Measurements from ENCODE around the gene SLC4A3.

Gene SLC4A3, protein sequence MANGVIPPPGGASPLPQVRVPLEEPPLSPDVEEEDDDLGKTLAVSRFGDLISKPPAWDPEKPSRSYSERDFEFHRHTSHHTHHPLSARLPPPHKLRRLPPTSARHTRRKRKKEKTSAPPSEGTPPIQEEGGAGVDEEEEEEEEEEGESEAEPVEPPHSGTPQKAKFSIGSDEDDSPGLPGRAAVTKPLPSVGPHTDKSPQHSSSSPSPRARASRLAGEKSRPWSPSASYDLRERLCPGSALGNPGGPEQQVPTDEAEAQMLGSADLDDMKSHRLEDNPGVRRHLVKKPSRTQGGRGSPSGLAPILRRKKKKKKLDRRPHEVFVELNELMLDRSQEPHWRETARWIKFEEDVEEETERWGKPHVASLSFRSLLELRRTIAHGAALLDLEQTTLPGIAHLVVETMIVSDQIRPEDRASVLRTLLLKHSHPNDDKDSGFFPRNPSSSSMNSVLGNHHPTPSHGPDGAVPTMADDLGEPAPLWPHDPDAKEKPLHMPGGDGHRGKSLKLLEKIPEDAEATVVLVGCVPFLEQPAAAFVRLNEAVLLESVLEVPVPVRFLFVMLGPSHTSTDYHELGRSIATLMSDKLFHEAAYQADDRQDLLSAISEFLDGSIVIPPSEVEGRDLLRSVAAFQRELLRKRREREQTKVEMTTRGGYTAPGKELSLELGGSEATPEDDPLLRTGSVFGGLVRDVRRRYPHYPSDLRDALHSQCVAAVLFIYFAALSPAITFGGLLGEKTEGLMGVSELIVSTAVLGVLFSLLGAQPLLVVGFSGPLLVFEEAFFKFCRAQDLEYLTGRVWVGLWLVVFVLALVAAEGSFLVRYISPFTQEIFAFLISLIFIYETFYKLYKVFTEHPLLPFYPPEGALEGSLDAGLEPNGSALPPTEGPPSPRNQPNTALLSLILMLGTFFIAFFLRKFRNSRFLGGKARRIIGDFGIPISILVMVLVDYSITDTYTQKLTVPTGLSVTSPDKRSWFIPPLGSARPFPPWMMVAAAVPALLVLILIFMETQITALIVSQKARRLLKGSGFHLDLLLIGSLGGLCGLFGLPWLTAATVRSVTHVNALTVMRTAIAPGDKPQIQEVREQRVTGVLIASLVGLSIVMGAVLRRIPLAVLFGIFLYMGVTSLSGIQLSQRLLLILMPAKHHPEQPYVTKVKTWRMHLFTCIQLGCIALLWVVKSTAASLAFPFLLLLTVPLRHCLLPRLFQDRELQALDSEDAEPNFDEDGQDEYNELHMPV

DNA sequence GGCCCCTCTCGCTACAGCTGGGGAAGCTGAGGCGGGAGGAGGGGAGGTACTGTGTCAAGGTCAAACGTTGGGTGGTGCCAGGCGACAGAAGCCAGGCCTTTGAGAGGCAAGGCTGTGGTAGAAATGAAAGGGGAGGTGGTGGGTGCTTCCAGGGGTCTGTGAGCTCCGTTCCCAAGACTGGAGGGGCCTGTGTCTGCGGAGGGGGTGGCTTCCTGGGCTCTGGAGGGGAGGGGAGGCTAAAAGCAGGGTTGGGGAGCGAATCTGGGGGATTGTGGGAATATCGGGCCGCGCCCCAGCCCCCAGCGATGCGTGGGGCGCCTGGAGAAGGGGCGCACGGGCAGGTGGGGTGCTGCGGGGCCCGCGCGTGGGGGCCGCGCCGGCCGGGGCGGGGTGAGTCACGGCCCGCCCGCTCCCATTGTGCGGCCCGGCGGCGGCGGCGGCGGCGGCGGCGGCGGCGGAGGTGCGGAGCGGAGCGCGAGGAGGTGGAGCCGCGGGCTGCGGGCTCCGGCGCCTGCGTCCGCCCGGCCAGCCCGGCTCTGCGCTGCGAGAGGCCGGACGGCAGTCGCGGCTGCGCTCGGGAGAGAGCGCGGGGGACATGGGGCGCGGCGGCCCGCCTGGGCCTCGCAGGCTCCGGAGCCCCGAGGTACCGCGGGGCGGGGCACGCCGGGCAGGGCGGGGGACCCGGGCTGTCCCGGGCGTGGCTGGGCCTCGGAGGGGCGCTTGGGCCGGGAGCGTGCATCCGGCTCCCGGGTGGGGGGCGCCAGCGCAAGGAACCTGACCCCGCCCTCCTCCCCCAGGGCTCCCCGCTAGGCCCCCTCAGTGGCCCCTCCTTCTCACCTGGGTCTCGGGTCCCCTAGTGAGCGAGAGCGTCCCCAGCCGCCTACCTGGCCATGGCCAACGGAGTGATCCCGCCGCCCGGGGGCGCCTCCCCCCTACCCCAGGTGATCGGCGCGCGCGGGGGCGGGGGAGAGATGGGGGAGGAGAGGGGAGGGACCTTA is at the start of gene SLC4A3:
SLC4A3 (plus strand) TSS at position 528 of the 998 bp plus-strand sequence; CDS start at position 891, 363 bp downstream.
- DNase-seq (no peak), ATAC-seq (replicated peaks) (peak; percentile 56 to 66)
- Mint-ChIP-seq H3K27ac (peak within 1 kb of the TSS; percentile 73), H3K9me3 (no peaks in the 10 kb centered on the region), H3K27me3 (peaks cover 62 to 85% of the 10 kb centered on the region in 2 donors), H3K4me3 (peak within 1 kb of the TSS; percentile 81 to 82), H3K36me3 (peaks cover 0 to 3% of the 10 kb centered on the region in 2 donors), H3K4me1 (peaks cover 9 to 20% of the 10 kb centered on the region in 2 donors)

DNA sequence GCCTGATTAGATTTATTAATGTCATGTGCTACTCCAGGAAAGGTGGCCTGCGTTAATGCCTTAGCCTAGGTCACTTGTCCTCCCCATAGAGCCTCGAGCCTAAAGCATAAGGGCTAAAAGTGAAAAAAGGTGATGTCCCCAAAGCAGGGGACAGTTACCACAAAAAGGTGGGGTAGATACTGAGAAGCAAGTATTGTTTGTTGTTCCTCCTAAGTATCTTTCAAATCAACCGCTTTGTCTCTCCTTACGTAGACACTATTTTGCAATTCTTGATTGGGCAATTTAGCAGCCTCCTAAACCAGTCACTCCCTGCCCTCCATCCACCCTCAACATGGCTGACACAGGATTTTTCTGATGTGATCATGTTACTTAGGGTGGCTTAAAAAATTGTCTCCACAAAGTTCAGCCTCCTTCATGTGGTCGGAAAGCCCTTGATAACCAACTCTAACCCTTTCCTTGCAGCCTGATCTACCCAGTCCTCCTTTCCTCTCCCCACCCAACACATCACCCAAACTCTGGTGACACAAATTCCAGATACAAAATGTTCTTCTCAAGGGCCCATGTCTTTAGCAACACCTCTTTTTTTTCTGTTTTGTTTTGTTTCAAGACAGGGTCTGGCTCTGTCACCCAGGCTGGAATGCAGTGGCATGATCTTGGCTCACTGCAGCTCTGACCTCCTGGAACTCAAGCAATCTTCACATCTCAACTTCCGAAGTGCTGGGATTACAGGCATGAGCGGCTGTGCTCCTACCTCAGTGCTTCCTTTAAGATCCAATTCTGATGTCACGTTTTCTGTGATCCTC is 48.4 kb upstream of the SLC4A3 start:
- H3K9me3 Mint-ChIP-seq: no peaks in the 10 kb centered on the region
- no peak overlapping the region for H3K27ac Mint-ChIP-seq
- no peak overlapping the region for H3K4me3 Mint-ChIP-seq
- H3K27me3 Mint-ChIP-seq: peaks cover 36 to 39% of the 10 kb centered on the region in 2 donors
- H3K36me3 Mint-ChIP-seq: no peaks in the 10 kb centered on the region
- H3K4me1 Mint-ChIP-seq: no peaks in the 10 kb centered on the region
- ATAC-seq (replicated peaks) (no peak), DNase-seq (no peak)

DNA sequence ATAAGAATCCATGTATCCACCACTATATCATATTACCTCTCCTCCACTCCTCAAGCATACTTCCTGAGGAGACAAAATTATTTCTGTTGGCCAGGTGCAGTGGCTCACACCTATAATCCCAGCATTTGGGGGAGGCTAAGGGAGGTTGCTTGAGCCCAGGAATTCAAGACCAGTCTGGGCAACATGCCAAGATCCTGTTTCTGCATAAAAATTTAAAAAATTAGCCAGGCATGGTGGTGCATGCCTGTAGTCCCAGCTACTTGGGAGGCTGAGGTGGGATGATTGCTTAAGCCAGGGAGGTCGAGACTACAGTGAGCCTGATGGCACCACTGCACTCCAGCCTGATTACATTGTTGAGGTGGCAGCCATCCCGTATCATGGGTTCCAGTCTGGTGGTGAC is 46.1 kb upstream of the SLC4A3 start:
- no peak for DNase-seq
- Mint-ChIP-seq H3K27ac (no peak overlapping the region), H3K4me3 (no peak overlapping the region), H3K27me3 (peaks cover 29 to 35% of the 10 kb centered on the region in 2 donors), H3K36me3 (no peaks in the 10 kb centered on the region), H3K4me1 (no peaks in the 10 kb centered on the region), H3K9me3 (no peaks in the 10 kb centered on the region)
- ATAC-seq (replicated peaks): no peak

DNA sequence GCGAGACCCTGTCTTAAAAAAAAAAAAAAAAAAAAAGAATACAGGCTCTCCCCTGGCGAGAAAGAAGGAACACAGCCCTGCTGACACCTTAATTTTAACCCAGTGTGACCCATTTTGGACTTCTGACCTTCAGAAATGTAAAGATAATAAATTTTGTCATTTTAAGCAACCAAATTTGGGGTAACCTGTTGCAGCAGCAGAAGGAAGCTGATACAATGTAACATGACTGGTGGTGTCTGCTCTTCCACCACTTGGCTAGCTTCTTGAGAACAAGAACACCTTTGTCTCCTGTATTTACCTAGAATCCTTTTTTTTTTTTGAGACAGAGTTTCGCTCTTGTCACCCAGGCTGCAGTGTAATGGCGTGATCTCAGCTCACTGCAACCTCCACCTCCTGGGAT is 36.3 kb upstream of the SLC4A3 start:
- ATAC-seq (replicated peaks): no peak
- H3K27ac Mint-ChIP-seq: no peak overlapping the region
- peaks cover 36 to 56% of the 10 kb centered on the region in 2 donors for H3K27me3 Mint-ChIP-seq
- H3K4me3 Mint-ChIP-seq: no peak overlapping the region
- DNase-seq: no peak
- peaks cover 0 to 6% of the 10 kb centered on the region in 2 donors for H3K4me1 Mint-ChIP-seq
- H3K9me3 Mint-ChIP-seq: no peaks in the 10 kb centered on the region
- no peaks in the 10 kb centered on the region for H3K36me3 Mint-ChIP-seq

DNA sequence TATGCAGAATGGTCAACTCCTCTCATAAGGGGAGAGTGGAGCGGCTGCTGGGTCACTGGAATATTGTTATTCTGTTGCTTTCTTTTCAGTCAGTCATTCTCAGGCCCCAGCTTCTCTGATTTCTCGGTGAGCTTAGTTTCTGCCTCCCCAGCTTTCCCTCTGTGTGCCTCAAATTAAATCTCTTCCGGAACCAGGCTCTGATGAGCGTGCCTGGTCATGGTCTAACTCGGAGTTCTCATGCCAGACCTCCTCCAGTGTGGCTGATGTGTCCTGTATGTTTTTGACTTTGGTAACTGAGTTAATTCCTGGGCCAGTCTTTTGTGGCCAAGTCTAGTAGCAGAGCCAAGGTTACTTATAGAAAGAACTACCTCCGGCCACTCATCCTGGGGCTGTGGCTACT is 34.7 kb upstream of the SLC4A3 start:
- H3K36me3 Mint-ChIP-seq: no peaks in the 10 kb centered on the region
- DNase-seq (no peak), ATAC-seq (replicated peaks) (no peak)
- H3K27me3 Mint-ChIP-seq: peaks cover 30 to 49% of the 10 kb centered on the region in 2 donors
- no peak overlapping the region for H3K27ac Mint-ChIP-seq
- no peak overlapping the region for H3K4me3 Mint-ChIP-seq
- peaks cover 0 to 1% of the 10 kb centered on the region in 2 donors for H3K9me3 Mint-ChIP-seq
- H3K4me1 Mint-ChIP-seq: peaks cover 0 to 13% of the 10 kb centered on the region in 2 donors

DNA sequence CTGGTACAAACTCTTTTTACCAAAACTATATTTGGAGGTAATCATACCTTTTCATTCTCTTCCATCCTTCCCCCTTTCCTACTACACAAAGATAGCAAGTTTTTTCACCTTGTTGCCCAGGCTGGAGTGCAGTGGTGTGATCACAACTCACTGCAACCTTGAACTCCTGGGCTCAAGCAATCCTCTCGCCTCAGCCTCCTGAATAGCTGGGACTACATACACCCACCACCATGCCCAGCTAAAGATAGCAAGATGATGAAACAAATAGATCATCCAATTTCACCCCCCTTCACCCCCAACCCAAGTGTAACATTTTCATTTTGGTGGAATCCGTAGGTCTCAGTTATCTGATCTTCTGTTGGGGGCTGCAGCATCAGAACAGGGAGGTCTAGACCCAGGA is 34.3 kb upstream of the SLC4A3 start:
- Mint-ChIP-seq H3K4me1 (peaks cover 0 to 15% of the 10 kb centered on the region in 2 donors), H3K36me3 (no peaks in the 10 kb centered on the region), H3K27ac (no peak overlapping the region), H3K27me3 (peaks cover 28 to 49% of the 10 kb centered on the region in 2 donors), H3K9me3 (peaks cover 0 to 1% of the 10 kb centered on the region in 2 donors), H3K4me3 (no peak overlapping the region)
- ATAC-seq (replicated peaks) (no peak), DNase-seq (no peak)

DNA sequence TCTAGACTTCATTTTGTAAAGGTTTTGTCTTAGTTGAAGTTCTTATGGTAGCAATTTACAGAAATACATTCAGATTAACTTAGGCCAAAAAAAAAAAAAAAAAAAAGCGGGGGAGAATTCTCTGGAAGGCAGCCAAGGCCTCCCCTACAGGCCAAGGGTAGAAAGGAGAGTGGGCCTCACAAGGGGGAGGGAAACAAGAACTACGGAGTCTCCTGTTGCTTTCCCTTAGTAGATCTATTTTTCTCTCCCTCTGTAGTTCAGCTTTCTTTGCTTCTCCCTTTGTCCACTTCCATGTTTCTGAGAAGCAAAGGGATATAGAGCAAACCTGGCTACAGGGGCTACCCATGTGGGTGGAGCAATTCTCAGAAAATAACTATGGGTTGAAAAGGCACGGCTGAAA is 32.2 kb upstream of the SLC4A3 start:
- no peak overlapping the region for H3K4me3 Mint-ChIP-seq
- H3K27me3 Mint-ChIP-seq: peaks cover 24 to 45% of the 10 kb centered on the region in 2 donors
- peaks cover 2 to 27% of the 10 kb centered on the region in 2 donors for H3K4me1 Mint-ChIP-seq
- ATAC-seq (replicated peaks) (no peak), DNase-seq (no peak)
- H3K36me3 Mint-ChIP-seq: peaks cover 0 to 7% of the 10 kb centered on the region in 2 donors
- no peak overlapping the region for H3K27ac Mint-ChIP-seq
- peaks cover 0 to 1% of the 10 kb centered on the region in 2 donors for H3K9me3 Mint-ChIP-seq

DNA sequence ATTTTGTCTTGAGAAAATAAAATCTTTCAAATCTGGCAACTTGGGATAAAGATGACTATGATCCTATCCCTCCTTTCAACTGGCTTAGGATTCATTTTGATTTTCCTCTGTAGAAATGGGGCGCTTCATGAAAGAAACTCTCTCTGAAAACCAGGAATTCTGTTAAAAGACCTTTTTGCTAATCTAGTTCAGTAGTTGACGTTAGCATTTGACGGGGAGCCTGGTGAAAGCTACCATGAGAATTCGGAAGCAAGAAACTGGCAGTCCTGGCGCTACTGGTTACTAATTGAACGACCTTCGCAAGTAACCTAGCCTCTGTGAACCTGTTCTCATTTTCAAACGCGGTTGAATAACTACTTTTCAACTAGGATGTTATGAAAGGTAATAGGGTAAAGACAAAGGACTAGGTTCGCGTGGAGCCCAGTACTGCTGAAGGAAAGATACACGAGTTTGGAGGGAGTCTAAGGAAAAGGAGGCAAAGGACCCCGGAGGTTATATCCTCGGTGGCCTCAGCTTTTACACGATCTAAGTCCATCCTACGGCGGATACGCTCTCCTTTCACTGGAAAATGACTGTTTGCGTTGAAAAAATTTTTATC is 30.4 kb upstream of the SLC4A3 start:
- DNase-seq (no peak), ATAC-seq (replicated peaks) (peak; percentile 4)
- H3K9me3 Mint-ChIP-seq: peaks cover 0 to 1% of the 10 kb centered on the region in 2 donors
- H3K4me1 Mint-ChIP-seq: peaks cover 4 to 27% of the 10 kb centered on the region in 2 donors
- H3K36me3 Mint-ChIP-seq: peaks cover 9 to 22% of the 10 kb centered on the region in 2 donors
- peaks cover 23 to 30% of the 10 kb centered on the region in 2 donors for H3K27me3 Mint-ChIP-seq
- H3K4me3 Mint-ChIP-seq: peak overlapping the region; percentile 89 to 94
- H3K27ac Mint-ChIP-seq: peak overlapping the region; percentile 96

DNA sequence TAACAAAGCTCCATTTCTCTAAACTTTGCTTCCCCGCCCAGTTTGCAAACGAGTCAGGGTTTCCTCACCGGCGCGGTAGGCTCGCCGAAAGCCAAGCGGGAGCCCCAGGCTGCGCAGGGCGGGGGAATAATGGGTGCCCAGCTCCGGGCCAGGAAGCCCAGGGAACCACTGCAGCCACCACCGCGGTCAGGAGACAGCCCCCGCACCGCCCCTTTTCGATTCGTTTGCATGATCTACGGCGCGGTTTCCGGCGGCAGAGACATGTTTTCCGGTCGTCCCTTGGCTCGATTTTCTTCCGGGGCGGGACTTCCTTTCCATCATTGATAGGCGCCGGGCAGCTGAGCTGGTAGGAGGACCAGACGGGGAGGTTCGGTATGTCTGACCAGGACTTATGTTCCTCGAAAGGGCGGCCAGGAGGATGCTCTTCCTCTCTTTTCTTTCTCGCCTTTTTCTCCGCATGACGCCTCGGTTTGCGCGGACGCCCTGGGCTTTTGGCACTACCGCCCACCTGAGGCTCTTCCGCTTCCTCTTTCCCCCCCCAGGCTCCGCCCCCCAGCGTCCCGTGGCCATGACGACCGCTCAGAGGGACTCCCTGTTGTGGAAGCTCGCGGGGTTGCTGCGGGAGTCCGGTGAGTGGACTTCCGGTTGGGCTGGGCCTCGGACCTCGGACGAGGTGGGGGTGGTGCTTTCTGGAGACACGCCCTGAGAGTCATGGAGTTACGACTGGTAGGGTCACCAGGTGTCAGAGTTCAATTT is 29.7 kb upstream of the SLC4A3 start, which contains the start of gene STK11IP:
STK11IP (plus strand) TSS at position 306 of the 756 bp plus-strand sequence; CDS start at position 569, 263 bp downstream.
- H3K27me3 Mint-ChIP-seq: peaks cover 16 to 24% of the 10 kb centered on the region in 2 donors
- peaks cover 4 to 27% of the 10 kb centered on the region in 2 donors for H3K4me1 Mint-ChIP-seq
- H3K27ac Mint-ChIP-seq: peak within 1 kb of the TSS; percentile 96
- DNase-seq: peak; percentile 88
- peaks cover 16 to 29% of the 10 kb centered on the region in 2 donors for H3K36me3 Mint-ChIP-seq
- H3K9me3 Mint-ChIP-seq: peaks cover 0 to 1% of the 10 kb centered on the region in 2 donors
- peak within 1 kb of the TSS; percentile 89 to 94 for H3K4me3 Mint-ChIP-seq
- peak; percentile 90 to 92 for ATAC-seq (replicated peaks)

DNA sequence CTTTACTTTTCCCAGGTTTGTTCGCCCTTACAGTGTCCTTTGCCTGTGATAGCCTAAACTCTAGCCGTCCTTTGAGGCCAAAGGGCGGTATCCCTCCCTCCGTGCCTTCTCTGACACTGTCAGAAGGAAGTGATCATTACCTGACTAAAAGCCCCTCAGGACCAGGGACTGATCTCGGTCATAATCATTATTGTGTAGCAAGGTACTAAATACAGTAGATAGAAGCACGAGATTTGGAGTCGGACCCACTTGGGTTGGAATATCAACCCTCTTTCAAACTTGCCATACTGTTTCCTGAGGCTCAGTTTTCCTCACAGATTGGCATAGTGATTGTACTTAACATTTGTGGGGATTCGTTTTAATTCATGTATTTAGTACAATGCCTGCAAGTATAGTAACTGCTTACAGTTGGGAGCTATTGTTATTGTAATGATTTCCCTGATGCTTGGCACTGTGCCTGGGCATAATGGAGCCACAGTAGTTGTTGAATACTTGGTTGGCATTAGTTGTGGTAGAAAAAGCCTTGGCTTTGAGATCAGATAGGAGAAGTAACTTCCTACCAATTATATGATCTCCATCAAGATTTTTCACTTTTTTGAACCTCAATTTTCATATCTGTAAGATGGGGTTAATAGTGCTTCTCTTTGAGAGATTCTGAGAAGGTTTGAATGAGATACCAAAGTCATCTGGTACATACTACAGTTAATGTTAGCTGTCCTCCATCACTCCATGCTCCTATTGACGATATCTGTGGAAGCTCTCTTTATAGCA is 28.9 kb upstream of the SLC4A3 start:
- DNase-seq (no peak), ATAC-seq (replicated peaks) (peak; percentile 29 to 43)
- Mint-ChIP-seq H3K4me1 (peaks cover 4 to 32% of the 10 kb centered on the region in 2 donors), H3K4me3 (peak overlapping the region; percentile 89 to 94), H3K36me3 (peaks cover 16 to 31% of the 10 kb centered on the region in 2 donors), H3K9me3 (peaks cover 0 to 1% of the 10 kb centered on the region in 2 donors), H3K27ac (peak overlapping the region; percentile 96), H3K27me3 (peaks cover 10 to 17% of the 10 kb centered on the region in 2 donors)

DNA sequence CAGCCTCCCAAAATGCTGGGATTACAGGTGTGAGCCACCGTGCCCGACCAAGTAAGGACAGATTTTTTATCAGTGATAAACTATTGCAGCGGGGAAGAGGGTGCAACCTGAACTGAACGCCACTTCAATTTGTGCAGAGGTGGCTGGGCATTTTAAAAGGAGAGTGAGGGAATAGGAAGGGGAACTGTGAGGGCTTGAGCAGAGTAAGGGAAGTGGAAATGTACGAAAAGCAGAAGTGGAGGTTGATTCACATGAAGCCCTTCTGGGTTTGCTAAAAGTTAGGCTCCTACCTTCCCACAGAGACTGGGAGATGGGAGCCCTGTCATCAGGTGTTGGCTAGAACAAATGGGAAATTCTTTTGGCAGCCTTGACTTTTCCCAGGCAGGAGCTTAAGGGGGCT is 23.7 kb upstream of the SLC4A3 start:
- peak overlapping the region; percentile 89 for H3K27ac Mint-ChIP-seq
- no peaks in the 10 kb centered on the region for H3K9me3 Mint-ChIP-seq
- no peak overlapping the region for H3K4me3 Mint-ChIP-seq
- peaks cover 14 to 25% of the 10 kb centered on the region in 2 donors for H3K4me1 Mint-ChIP-seq
- H3K27me3 Mint-ChIP-seq: no peaks in the 10 kb centered on the region
- peaks cover 57 to 80% of the 10 kb centered on the region in 2 donors for H3K36me3 Mint-ChIP-seq
- DNase-seq (peak; percentile 4), ATAC-seq (replicated peaks) (peak; percentile 96 to 97)
